Endothelial cell of umbilical vein (primary cell): Measurements from ENCODE around the gene CHST7. TPM values are rescaled to one million over a fixed set of nuclear protein-coding genes. Genes with fewer than 3 reads are reported as not detected.

Experiments used
- BruUV-seq: library from RNA; stranded (reverse); fragments of 400-500 nt; replicated peaks from 2 replicates; lab custom pipeline; 2021; lab: Mats Ljungman, UMichigan
- CTCF ChIA-PET: fragments of 300-600, 350-600 bp; sonication (Branson Sonifier 250); formaldehyde crosslinking; loops from one replicate; lab custom pipeline; 2021; ENCODE audit warnings: antibody characterized with exemption, inconsistent platforms; lab: Charles Lee
- POLR2A ChIA-PET: fragments of 300-600, 350-600 bp; sonication (Branson Sonifier 250); formaldehyde crosslinking; loops from one replicate; lab custom pipeline; 2021; ENCODE audit warnings: antibody characterized with exemption, inconsistent platforms; lab: Charles Lee
- DNase-seq: peaks from one replicate; pipeline ENCODE4 v3.0.0-alpha.2; 2011; ENCODE audit warnings: low read depth, low spot score
- FAIRE-seq: peaks from 2 replicates; lab custom pipeline; 2011; peaks lifted over from hg19 to GRCh38; lab: Jason Lieb, UNC
- H2AFZ ChIP-seq: 2 replicates; pipeline ENCODE4 v1.6.0; 2012; ENCODE audit warnings: low read depth, low read length, control low read depth, inconsistent platforms
- H3K27ac ChIP-seq: 2 replicates; pipeline ENCODE4 v1.5.1; 2011; ENCODE audit warnings: low read depth, mild to moderate bottlenecking, control low read depth, low read length, moderate library complexity; ENCODE audit not compliant: insufficient read depth
- H3K27me3 ChIP-seq, 2 experiments: 2 replicates each; pipeline versions ENCODE4 v1.6.0 to v1.6.1; 2011; ENCODE audit warnings: low read length in 2 of 2, mixed read lengths in 1 of 2; ENCODE audit not compliant: control insufficient read depth in 2 of 2, insufficient read depth in 2 of 2
- H3K36me3 ChIP-seq, 2 experiments: 2 replicates in 1 of 2; 3 replicates in 1 of 2; pipeline ENCODE4 v1.5.1; 2011; ENCODE audit warnings: low read length in 2 of 2, mild to moderate bottlenecking in 1 of 2, moderate library complexity in 1 of 2; ENCODE audit not compliant: control insufficient read depth in 2 of 2, insufficient read depth in 2 of 2; ENCODE audit errors: extremely low read depth in 1 of 2
- H3K4me1 ChIP-seq: 3 replicates; pipeline ENCODE4 v1.5.1; 2011; ENCODE audit warnings: mild to moderate bottlenecking, low read length; ENCODE audit not compliant: control insufficient read depth, insufficient read depth; ENCODE audit errors: extremely low read depth
- H3K4me2 ChIP-seq: 2 replicates; pipeline ENCODE4 v1.6.1; 2011; ENCODE audit warnings: low read length, control low read depth, mixed read lengths; ENCODE audit not compliant: insufficient read depth
- H3K4me3 ChIP-seq, 3 experiments: fragments of 200-600 bp in 1 of 3; sonication (generic), shearing (Covaris generic) in 1 of 3; replicated peaks in 1 of 3; 2 replicates each; pipeline ENCODE4 v1.5.1; 2011 to 2016; ENCODE audit warnings: control low read depth in 3 of 3, low read length in 3 of 3, mild to moderate bottlenecking in 2 of 3, inconsistent platforms in 1 of 3, low read depth in 1 of 3, moderate library complexity in 1 of 3; ENCODE audit not compliant: insufficient read depth in 1 of 3
- H3K79me2 ChIP-seq: 2 replicates; pipeline ENCODE4 v1.6.0; 2012; ENCODE audit warnings: low read length, inconsistent platforms; ENCODE audit not compliant: control insufficient read depth, insufficient read depth
- H3K9ac ChIP-seq: replicated peaks from 2 replicates; pipeline ENCODE3; 2011; ENCODE audit warnings: low read length, control low read depth; ENCODE audit not compliant: insufficient read depth; ENCODE audit errors: extremely low read depth
- H3K9me1 ChIP-seq: replicated peaks from 3 replicates; pipeline ENCODE4 v1.6.0; 2011; ENCODE audit warnings: mild to moderate bottlenecking, low read length; ENCODE audit not compliant: control insufficient read depth, insufficient read depth; ENCODE audit errors: extremely low read depth
- H3K9me3 ChIP-seq: replicated peaks from 2 replicates; pipeline ENCODE4 v1.5.1; 2012; ENCODE audit warnings: low read length, inconsistent platforms; ENCODE audit not compliant: control insufficient read depth, insufficient read depth
- H4K20me1 ChIP-seq: replicated peaks from 2 replicates; pipeline ENCODE3; 2011; ENCODE audit warnings: mild to moderate bottlenecking, low read length; ENCODE audit not compliant: control insufficient read depth, insufficient read depth; ENCODE audit errors: extremely low read depth
- EZH2 ChIP-seq: IDR thresholded peaks from 2 replicates; pipeline ENCODE4 v1.6.1; 2012; ENCODE audit warnings: borderline replicate concordance, low read depth, mild to moderate bottlenecking, moderate library complexity, low read length, inconsistent platforms; ENCODE audit not compliant: severe bottlenecking
- FOS ChIP-seq: IDR thresholded peaks from 2 replicates; pipeline ENCODE4 v1.6.1; 2011; ENCODE audit warnings: mild to moderate bottlenecking, low read length, moderate library complexity, borderline replicate concordance; ENCODE audit not compliant: insufficient read depth
- GATA2 ChIP-seq: IDR thresholded peaks from 2 replicates; pipeline ENCODE4 v1.7.0; 2011; ENCODE audit warnings: low read depth, mild to moderate bottlenecking, moderate library complexity, mixed read lengths, low read length; ENCODE audit not compliant: insufficient read length, insufficient read depth
- JUN ChIP-seq: IDR thresholded peaks from 2 replicates; pipeline ENCODE4 v1.6.1; 2011; ENCODE audit warnings: borderline replicate concordance, low read depth; ENCODE audit not compliant: insufficient read length, insufficient read depth
- MYC ChIP-seq: IDR thresholded peaks from one replicate; pipeline ENCODE4 v1.6.1; 2011; ENCODE audit warnings: mild to moderate bottlenecking, low read depth, low read length
- POLR2A ChIP-seq: IDR thresholded peaks from 2 replicates; pipeline ENCODE4 v1.6.1; 2012; ENCODE audit warnings: low read depth, mild to moderate bottlenecking, control low read depth, low read length
- POLR2AphosphoS5 ChIP-seq: IDR thresholded peaks from 2 replicates; pipeline ENCODE4 v1.6.1; 2012; ENCODE audit warnings: low read depth, mild to moderate bottlenecking, control low read depth, low read length, moderate library complexity; ENCODE audit not compliant: insufficient read depth
- dilution Hi-C: fragments of 300-500 bp; cut with MboI; formaldehyde crosslinking; loops from one replicate; pipeline ENCODE4 v1.15.0; 2019; ENCODE audit warnings: low sequenced_read_pairs; ENCODE audit not compliant: extremely low pct_ligation_motif_present
- intact Hi-C: fragments of 100-400 bp; cut with micrococcal nuclease; formaldehyde crosslinking; loops from one replicate; pipeline ENCODE4 v1.10.0; 2022
- polyA plus RNA-seq, 4 experiments: library from polyadenylated mRNA; depleted of rRNA in 3 of 4; stranded (reverse) in 3 of 4; unstranded in 1 of 4; fragments of >200 nt; gene quantifications; 2 replicates each; pipeline versions ENCODE4 v1.2.1 to v1.2.3, GENCODE V29; 2011 to 2012; ENCODE audit warnings: missing spikeins in 1 of 4
- small RNA-seq: library from RNA; depleted of rRNA; stranded (forward); fragments of <200 nt; gene quantifications from one replicate; pipeline ENCODE3, GENCODE V24; 2012; ENCODE audit warnings: low replicate concordance, low read depth; ENCODE audit not compliant: insufficient read depth, insufficient read length
- total RNA-seq: library from RNA; stranded (reverse); gene quantifications from 2 replicates; pipeline ENCODE4 v1.2.3, GENCODE V29; 2021
- TF ChIP-seq, protein P1 (sequence below): IDR thresholded peaks from 2 replicates; pipeline ENCODE4 v1.6.1; 2011; ENCODE audit not compliant: insufficient read depth, insufficient read length
- TF ChIP-seq, protein P2 (sequence below), 2 donors: IDR thresholded peaks; 1 replicate in 1 of 2; 2 replicates in 1 of 2; pipeline ENCODE4 v1.5.1; 2011; ENCODE audit warnings: low read length in 2 of 2, mild to moderate bottlenecking in 2 of 2, moderate library complexity in 2 of 2, control low read depth in 1 of 2, inconsistent platforms in 1 of 2, low read depth in 1 of 2; ENCODE audit not compliant: insufficient read depth in 1 of 2; ENCODE audit errors: extremely low read depth in 1 of 2

CHST7 gene
- total and polyA plus RNA-seq, 2 donors (not counting 3 experiments of a cell fraction or from before 2014, with no cell fraction given), result 4.5 to 11.2 TPM

DNA sequence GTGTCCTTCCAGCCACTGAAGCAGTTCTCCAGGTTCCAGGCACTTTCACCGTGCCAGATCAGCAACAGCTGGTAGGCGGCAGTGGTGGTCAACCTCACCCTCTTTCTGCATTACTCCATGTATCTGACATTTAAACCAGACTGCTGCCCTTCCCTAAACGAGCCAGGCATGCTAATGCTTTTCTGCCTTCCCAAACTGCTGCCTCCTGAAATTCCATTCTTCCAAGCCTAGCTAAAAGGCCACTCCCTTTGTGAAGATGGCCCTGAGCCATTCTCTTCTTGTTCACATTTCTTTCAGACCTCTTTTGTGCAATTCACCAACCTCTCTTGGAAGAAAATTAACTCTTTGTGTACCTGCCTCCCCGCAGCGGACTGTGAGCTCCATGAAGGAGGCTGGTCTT lies 73.7 kb downstream of the CHST7 start:
- CTCF ChIA-PET, result no interaction called here
- intact Hi-C loops (no loop called here), dilution Hi-C loops (no loop called here)
- POLR2A ChIA-PET, result no interaction called here
- Histone ChIP-seq H4K20me1 (no peaks in the 10 kb centered on the region), H3K4me1 (peaks cover 12% of the 10 kb centered on the region), H2AFZ (no peak overlapping the region), H3K9me1 (no peaks in the 10 kb centered on the region), H3K9me3 (no peaks in the 10 kb centered on the region), H3K9ac (no peak overlapping the region), H3K36me3 (no peaks in the 10 kb centered on the region), H3K27ac (no peak overlapping the region), H3K27me3 (no peaks in the 10 kb centered on the region), H3K4me3 (no peak overlapping the region), H3K79me2 (no peaks in the 10 kb centered on the region), H3K4me2 (no peak overlapping the region)
- TF ChIP-seq FOS, result no peak
- TF ChIP-seq JUN, result no peak
- TF ChIP-seq, protein P1, sequence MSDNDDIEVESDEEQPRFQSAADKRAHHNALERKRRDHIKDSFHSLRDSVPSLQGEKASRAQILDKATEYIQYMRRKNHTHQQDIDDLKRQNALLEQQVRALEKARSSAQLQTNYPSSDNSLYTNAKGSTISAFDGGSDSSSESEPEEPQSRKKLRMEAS, result no peak
- TF ChIP-seq GATA2, result no peak
- TF ChIP-seq POLR2AphosphoS5, result no peak
- TF ChIP-seq POLR2A, result no peak
- no peak for TF ChIP-seq EZH2
- TF ChIP-seq MYC, result no peak
- TF ChIP-seq, protein P2, sequence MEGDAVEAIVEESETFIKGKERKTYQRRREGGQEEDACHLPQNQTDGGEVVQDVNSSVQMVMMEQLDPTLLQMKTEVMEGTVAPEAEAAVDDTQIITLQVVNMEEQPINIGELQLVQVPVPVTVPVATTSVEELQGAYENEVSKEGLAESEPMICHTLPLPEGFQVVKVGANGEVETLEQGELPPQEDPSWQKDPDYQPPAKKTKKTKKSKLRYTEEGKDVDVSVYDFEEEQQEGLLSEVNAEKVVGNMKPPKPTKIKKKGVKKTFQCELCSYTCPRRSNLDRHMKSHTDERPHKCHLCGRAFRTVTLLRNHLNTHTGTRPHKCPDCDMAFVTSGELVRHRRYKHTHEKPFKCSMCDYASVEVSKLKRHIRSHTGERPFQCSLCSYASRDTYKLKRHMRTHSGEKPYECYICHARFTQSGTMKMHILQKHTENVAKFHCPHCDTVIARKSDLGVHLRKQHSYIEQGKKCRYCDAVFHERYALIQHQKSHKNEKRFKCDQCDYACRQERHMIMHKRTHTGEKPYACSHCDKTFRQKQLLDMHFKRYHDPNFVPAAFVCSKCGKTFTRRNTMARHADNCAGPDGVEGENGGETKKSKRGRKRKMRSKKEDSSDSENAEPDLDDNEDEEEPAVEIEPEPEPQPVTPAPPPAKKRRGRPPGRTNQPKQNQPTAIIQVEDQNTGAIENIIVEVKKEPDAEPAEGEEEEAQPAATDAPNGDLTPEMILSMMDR (IDR thresholded peaks at IDR 0.05; ENCODE audit: extremely low read depth in 1 of 2, insufficient read depth in 1 of 2, low read depth in 1 of 2, low read length in 2 of 2), result no peak
- BruUV-seq, result no TSS peak
- DNase-seq (no peak), FAIRE-seq (no peak)

Small RNA genes within 50 kb of the gene (small RNA-seq; reads per million reads assigned to genes)
- gene RF00017, result not detected

Other genes starting within 250 kb of the CHST7 start
- 5.7 and 6.7 TPM in 2 replicates for gene ZNF674, start 28.3 kb upstream of the CHST7 start, total RNA-seq
- 2.3 and 2.5 TPM in 2 replicates for gene ZNF674, start 28.3 kb upstream of the CHST7 start, polyA plus RNA-seq
- 7.5 and 10.4 TPM in 2 replicates for gene SLC9A7, start 185.4 kb downstream of the CHST7 start, total RNA-seq
- gene SLC9A7, start 185.4 kb downstream of the CHST7 start, polyA plus RNA-seq, result 3.5 and 4.6 TPM in 2 replicates